Keratinocyte (primary cell): ENCODE measurements around the gene BAZ1B.

Experiments used
- EZH2 ChIP-seq: IDR thresholded peaks from one replicate; pipeline ENCODE4 v1.6.1; 2012; ENCODE audit warnings: inconsistent platforms, mild to moderate bottlenecking, low read length, moderate library complexity
- TF ChIP-seq, protein P1 (sequence below), 3 experiments: IDR thresholded peaks in 1 of 3; conservative IDR thresholded peaks in 1 of 3; optimal IDR thresholded peaks in 1 of 3; 2 replicates in 2 of 3; 3 replicates in 1 of 3; pipeline versions ENCODE3 to v1.5.1; 2011; ENCODE audit warnings: low read length in 3 of 3, mild to moderate bottlenecking in 3 of 3, moderate library complexity in 2 of 3, control low read depth in 1 of 3, inconsistent platforms in 1 of 3; ENCODE audit not compliant: insufficient read depth in 2 of 3; ENCODE audit errors: extremely low read depth in 1 of 3

DNA sequence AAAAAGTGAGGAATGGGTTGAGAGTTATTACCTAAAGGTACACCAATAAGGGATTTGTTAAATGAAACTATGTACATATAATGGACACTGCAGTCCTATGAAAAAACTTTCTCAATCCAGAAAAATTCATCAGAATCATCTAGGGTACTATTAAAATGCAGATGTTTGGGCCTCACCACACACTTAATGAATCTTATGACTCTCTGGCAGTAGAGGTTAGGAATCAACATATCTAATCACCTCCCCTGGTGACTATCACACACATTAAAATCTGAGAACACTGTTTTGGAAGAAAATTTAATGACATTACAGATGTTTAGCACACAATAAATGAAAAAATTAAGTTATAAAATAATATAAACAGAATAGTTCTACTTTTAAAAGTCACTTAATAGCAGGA lies 32.1 kb downstream of the BAZ1B start:
- TF ChIP-seq, protein P1, sequence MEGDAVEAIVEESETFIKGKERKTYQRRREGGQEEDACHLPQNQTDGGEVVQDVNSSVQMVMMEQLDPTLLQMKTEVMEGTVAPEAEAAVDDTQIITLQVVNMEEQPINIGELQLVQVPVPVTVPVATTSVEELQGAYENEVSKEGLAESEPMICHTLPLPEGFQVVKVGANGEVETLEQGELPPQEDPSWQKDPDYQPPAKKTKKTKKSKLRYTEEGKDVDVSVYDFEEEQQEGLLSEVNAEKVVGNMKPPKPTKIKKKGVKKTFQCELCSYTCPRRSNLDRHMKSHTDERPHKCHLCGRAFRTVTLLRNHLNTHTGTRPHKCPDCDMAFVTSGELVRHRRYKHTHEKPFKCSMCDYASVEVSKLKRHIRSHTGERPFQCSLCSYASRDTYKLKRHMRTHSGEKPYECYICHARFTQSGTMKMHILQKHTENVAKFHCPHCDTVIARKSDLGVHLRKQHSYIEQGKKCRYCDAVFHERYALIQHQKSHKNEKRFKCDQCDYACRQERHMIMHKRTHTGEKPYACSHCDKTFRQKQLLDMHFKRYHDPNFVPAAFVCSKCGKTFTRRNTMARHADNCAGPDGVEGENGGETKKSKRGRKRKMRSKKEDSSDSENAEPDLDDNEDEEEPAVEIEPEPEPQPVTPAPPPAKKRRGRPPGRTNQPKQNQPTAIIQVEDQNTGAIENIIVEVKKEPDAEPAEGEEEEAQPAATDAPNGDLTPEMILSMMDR (optimal IDR thresholded peaks at IDR 0.05 in 1 of 3, IDR thresholded peaks at IDR 0.05 in 1 of 3, conservative IDR thresholded peaks at IDR 0.05 in 1 of 3; ENCODE audit: extremely low read depth in 1 of 3, insufficient read depth in 2 of 3, low read length in 3 of 3): no peak
- no peak for TF ChIP-seq EZH2
